Measurements from ENCODE around the gene DRD1.

GRCh38 chr5:175420383-175420782, 23.6 kb downstream of the DRD1 start:
- TF ChIP-seq CTCF (conservative IDR thresholded peaks at IDR 0.05; ENCODE audit: low read depth in 2 of 2) (no peak), POLR2AphosphoS5 (IDR thresholded peaks at IDR 0.05; ENCODE audit: low read depth) (no peak), EZH2phosphoT487 (IDR thresholded peaks at IDR 0.05; ENCODE audit: unreplicated experiment) (no peak)
